HG02870 (cell line): ENCODE measurements around the gene ITPKB.
"Not testable (repeated sequence)": the region's sequence is repeated elsewhere in the genome, so short reads cannot be mapped to it uniquely, and the experiment has no call there.

Source experiments
- ATAC-seq: cut with Tn5 transposase; IDR thresholded peaks from one replicate; pipeline ENCODE4 v1.9.1; 2021; ENCODE audit warnings: mild to moderate bottlenecking, moderate library complexity; ENCODE audit not compliant: unreplicated experiment

Gene ITPKB

GRCh38 chr1:226606311-226607267, 132.5 kb downstream of the ITPKB start:
- ATAC-seq = no peak

- ATAC-seq = no peak
Measured at GRCh38 chr1:226605318-226605950, 133.6 kb downstream of the ITPKB start.

- ATAC-seq = no peak
Measured at GRCh38 chr1:226604560-226605317, 134.3 kb downstream of the ITPKB start.

- ATAC-seq = no peak
Measured at GRCh38 chr1:226603858-226604559, 135.1 kb downstream of the ITPKB start.

GRCh38 chr1:226603022-226603857, 135.8 kb downstream of the ITPKB start:
- no peak for ATAC-seq

GRCh38 chr1:226602186-226603021, 136.7 kb downstream of the ITPKB start:
- ATAC-seq = no peak

- ATAC-seq = no peak
Measured at GRCh38 chr1:226601456-226601855, 137.6 kb downstream of the ITPKB start.

- ATAC-seq = no peak
Measured at GRCh38 chr1:226600254-226600653, 138.8 kb downstream of the ITPKB start.

GRCh38 chr1:226599636-226600238, 139.3 kb downstream of the ITPKB start:
- ATAC-seq = no peak

- ATAC-seq = not testable (repeated sequence)
Measured at GRCh38 chr1:226598955-226599354, 140.1 kb downstream of the ITPKB start.

GRCh38 chr1:226598455-226598849, 140.6 kb downstream of the ITPKB start:
- ATAC-seq = no peak

- ATAC-seq = no peak
Measured at GRCh38 chr1:226597616-226598454, 141.2 kb downstream of the ITPKB start.

GRCh38 chr1:226596531-226597165, 142.4 kb downstream of the ITPKB start:
- ATAC-seq = no peak

GRCh38 chr1:226593541-226593940, 145.5 kb downstream of the ITPKB start:
- no peak for ATAC-seq

- ATAC-seq = no peak
Measured at GRCh38 chr1:226590614-226591013, 148.5 kb downstream of the ITPKB start.

- ATAC-seq = no peak
Measured at GRCh38 chr1:226589008-226589733, 149.9 kb downstream of the ITPKB start.

- ATAC-seq = no peak
Measured at GRCh38 chr1:226588484-226588883, 150.6 kb downstream of the ITPKB start.
